ENCODE data around the gene CRACR2A. TPM values are rescaled to one million over a fixed set of nuclear protein-coding genes. Genes with fewer than 3 reads are reported as not detected.

Gene CRACR2A
- total and polyA plus RNA-seq, 2 of the 4 experiments (the other 2 are of a cell fraction): 0.54 to 0.60 TPM

DNA sequence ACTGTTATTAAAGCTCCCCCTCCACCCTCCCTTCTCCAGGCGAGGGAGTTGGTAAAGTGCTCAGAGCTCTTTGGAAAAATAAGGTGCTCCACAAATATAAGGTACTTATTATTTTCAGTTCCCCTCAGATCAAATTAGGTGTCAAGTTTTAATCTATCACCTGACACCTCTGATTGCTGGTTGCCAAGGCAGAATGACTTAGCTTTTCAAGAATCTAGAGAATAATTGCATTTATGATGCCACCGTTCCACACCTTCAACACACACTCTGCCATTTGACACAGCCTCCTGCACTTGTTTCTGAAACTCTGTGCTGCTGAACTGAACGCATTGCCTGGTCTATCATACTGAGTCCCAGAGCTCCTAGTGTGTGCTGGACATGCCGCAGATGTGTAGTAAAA is 128.6 kb downstream of the CRACR2A start:
- CTCF ChIA-PET: interaction anchor here (0.9 kb wide), 1 partner anchor 324 kb away, joined by 3 read pairs; no protein-coding TSS in a partner anchor

More for the DNA sequence above, 128.6 kb downstream of the CRACR2A start:
- in situ Hi-C loops (cut with MboI; ENCODE audit: low sequenced_read_pairs): no loop called here
- intact Hi-C loops (cut with micrococcal nuclease): no loop called here
- DNase-seq (no peak), ATAC-seq (ENCODE audit: low read depth) (no peak)
- H2AK5ac ChIP-seq (ENCODE audit: low read depth, low read length): no peak overlapping the region
- POLR2A ChIA-PET (ENCODE audit: unreplicated experiment): no interaction called here
- no TSS peak for BruUV-seq (replicated peaks)
- no peak overlapping the region for H3K4me3 ChIP-seq (ENCODE audit: insufficient read depth, low read depth, low read length)
- H3K9me1 ChIP-seq (ENCODE audit: insufficient read depth, low read length): no peaks in the 10 kb centered on the region
- no peak overlapping the region for H2AK9ac ChIP-seq (replicated peaks; ENCODE audit: low read depth, low read length, poor library complexity)
- no CpG with 5 or more reads among the region's 4 CpGs for WGBS, 2 experiments (ENCODE audit: extremely low coverage in 2 of 2, insufficient read length in 1 of 2)
- H3K4me1 ChIP-seq (ENCODE audit: control insufficient read depth, insufficient read depth, low read length): no peaks in the 10 kb centered on the region
- H3K18ac ChIP-seq (ENCODE audit: low read depth, low read length): no peak overlapping the region
- dilution Hi-C loops (cut with HindIII; ENCODE audit: low sequenced_read_pairs, unreplicated experiment): no loop called here
- no peak overlapping the region for H3K9ac ChIP-seq (ENCODE audit: low read depth, low read length)
- TF ChIP-seq CEBPB (IDR thresholded peaks at IDR 0.05; ENCODE audit: low read depth, low read length) (no peak), MAZ (IDR thresholded peaks at IDR 0.05; ENCODE audit: borderline replicate concordance, low read depth, low read length) (no peak), FOS (IDR thresholded peaks at IDR 0.05; ENCODE audit: low read depth, low read length) (no peak), NFE2L2 (IDR thresholded peaks at IDR 0.05; ENCODE audit: low read depth, low read length) (no peak)
- H3K79me1 ChIP-seq (ENCODE audit: low read depth in 1 of 2, low read length in 2 of 2): no peaks in the 10 kb centered on the region
- no peak overlapping the region for H3K56ac ChIP-seq (ENCODE audit: extremely low read depth, insufficient read depth, low read length)
- no peaks in the 10 kb centered on the region for H3K36me3 ChIP-seq (ENCODE audit: control insufficient read depth, insufficient read depth, low read length)
- no peak overlapping the region for H4K91ac ChIP-seq (ENCODE audit: insufficient read depth, low read depth, low read length)
- H3K27ac ChIP-seq (ENCODE audit: insufficient read depth, low read length): no peak overlapping the region
- no peaks in the 10 kb centered on the region for H3K9me3 ChIP-seq (ENCODE audit: control insufficient read depth, insufficient read depth, low read length)
- H2BK120ac ChIP-seq (ENCODE audit: low read depth, low read length): no peak overlapping the region
- no peak overlapping the region for H3K23ac ChIP-seq (ENCODE audit: low read depth, low read length)
- no peak overlapping the region for H3K14ac ChIP-seq (replicated peaks; ENCODE audit: low read depth, low read length)
- H4K20me1 ChIP-seq (ENCODE audit: insufficient read depth, low read length): no peaks in the 10 kb centered on the region
- no peak overlapping the region for H2AFZ ChIP-seq (replicated peaks; ENCODE audit: low read length, poor library complexity)
- no peak overlapping the region for H2BK15ac ChIP-seq (ENCODE audit: low read depth, low read length)
- no peak overlapping the region for H3K4me2 ChIP-seq (ENCODE audit: low read depth, low read length)
- H4K8ac ChIP-seq (ENCODE audit: low read depth in 2 of 2, low read length in 2 of 2): no peak overlapping the region
- no peak overlapping the region for H2BK5ac ChIP-seq (ENCODE audit: low read depth, low read length, poor library complexity, severe bottlenecking)
- H3K4ac ChIP-seq (ENCODE audit: low read depth, low read length): no peak overlapping the region
- no peak overlapping the region for H2BK20ac ChIP-seq (ENCODE audit: low read depth, low read length)
- no peak overlapping the region for H4K5ac ChIP-seq (ENCODE audit: low read depth, low read length)
- H3K27me3 ChIP-seq (ENCODE audit: control insufficient read depth, insufficient read depth, low read length): peaks cover 16% of the 10 kb centered on the region

All from IMR-90 (cell line).